PFSK-1 (cell line): ENCODE data around the gene NUDT19.

Experiments used
- FOXP2 ChIP-seq: optimal IDR thresholded peaks from 2 replicates; pipeline ENCODE3; 2011; ENCODE audit warnings: borderline replicate concordance, control low read depth, inconsistent platforms; ENCODE audit not compliant: insufficient read depth; ENCODE audit errors: extremely low read length, extremely low read depth
- POLR2AphosphoS5 ChIP-seq: IDR thresholded peaks from 2 replicates; pipeline ENCODE4 v1.6.1; 2012; ENCODE audit warnings: low read depth, mild to moderate bottlenecking, control low read depth, low read length, moderate library complexity
- SIN3A ChIP-seq: IDR thresholded peaks from 2 replicates; pipeline ENCODE4 v1.6.1; 2012; ENCODE audit warnings: mild to moderate bottlenecking, low read length, moderate library complexity, borderline replicate concordance; ENCODE audit not compliant: insufficient read depth
- TAF1 ChIP-seq: IDR thresholded peaks from 2 replicates; pipeline ENCODE4 v1.6.1; 2012; ENCODE audit warnings: low read length, control low read depth, borderline replicate concordance; ENCODE audit not compliant: insufficient read depth
- TF ChIP-seq, protein P1 (sequence below), 2 experiments: IDR thresholded peaks; 2 replicates each; pipeline versions ENCODE4 v1.6.1 to v1.8.0; 2011 to 2012; ENCODE audit warnings: low read depth in 2 of 2, low read length in 2 of 2, control low read depth in 1 of 2, inconsistent platforms in 1 of 2, mild to moderate bottlenecking in 1 of 2, moderate library complexity in 1 of 2; ENCODE audit not compliant: insufficient read depth in 1 of 2

DNA sequence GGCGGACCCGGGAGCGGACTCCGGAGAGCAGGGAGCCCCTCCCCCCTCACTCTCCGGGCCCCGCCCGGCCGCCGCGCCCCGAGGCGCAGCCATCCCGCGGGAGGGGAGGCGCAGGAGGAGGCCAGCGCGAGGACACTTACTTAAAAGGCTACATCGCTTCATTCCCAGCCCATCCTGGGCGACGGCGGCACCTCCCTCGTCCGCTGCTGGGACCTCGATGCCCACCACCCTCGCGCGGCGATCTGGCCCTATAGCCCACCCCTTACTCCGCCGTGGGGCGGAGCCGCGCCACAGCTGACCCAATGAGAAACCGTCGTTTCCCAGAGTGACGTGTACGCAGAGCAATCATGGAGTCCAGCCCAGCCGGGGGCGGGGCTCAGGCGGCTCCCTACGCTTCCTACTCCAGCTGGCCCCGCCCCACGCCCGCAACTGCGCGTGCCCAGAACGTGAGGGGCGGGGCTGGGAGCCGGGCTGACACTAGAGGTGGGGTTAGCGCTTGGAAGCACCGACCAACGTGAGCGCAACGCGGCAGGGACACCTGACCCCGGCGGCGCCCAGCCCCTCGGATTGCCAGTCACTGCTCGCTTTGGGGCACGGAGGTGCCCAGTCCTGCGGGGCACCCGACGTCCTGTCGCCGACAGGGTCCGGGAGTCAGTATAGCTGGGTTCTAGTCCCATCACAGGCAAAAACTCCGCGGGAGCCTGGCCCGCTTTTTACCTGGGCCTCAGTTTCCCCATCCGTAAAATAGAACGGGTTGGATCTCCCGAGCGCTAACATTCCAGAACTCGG lies 16.5 kb upstream of the NUDT19 start, which contains the start of gene ANKRD27:
- TF ChIP-seq, protein P1, sequence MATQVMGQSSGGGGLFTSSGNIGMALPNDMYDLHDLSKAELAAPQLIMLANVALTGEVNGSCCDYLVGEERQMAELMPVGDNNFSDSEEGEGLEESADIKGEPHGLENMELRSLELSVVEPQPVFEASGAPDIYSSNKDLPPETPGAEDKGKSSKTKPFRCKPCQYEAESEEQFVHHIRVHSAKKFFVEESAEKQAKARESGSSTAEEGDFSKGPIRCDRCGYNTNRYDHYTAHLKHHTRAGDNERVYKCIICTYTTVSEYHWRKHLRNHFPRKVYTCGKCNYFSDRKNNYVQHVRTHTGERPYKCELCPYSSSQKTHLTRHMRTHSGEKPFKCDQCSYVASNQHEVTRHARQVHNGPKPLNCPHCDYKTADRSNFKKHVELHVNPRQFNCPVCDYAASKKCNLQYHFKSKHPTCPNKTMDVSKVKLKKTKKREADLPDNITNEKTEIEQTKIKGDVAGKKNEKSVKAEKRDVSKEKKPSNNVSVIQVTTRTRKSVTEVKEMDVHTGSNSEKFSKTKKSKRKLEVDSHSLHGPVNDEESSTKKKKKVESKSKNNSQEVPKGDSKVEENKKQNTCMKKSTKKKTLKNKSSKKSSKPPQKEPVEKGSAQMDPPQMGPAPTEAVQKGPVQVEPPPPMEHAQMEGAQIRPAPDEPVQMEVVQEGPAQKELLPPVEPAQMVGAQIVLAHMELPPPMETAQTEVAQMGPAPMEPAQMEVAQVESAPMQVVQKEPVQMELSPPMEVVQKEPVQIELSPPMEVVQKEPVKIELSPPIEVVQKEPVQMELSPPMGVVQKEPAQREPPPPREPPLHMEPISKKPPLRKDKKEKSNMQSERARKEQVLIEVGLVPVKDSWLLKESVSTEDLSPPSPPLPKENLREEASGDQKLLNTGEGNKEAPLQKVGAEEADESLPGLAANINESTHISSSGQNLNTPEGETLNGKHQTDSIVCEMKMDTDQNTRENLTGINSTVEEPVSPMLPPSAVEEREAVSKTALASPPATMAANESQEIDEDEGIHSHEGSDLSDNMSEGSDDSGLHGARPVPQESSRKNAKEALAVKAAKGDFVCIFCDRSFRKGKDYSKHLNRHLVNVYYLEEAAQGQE (IDR thresholded peaks at IDR 0.05; ENCODE audit: insufficient read depth in 1 of 2, low read depth in 2 of 2, low read length in 2 of 2), result no peak
- TF ChIP-seq POLR2AphosphoS5 (no peak; the same call in 1 of the 2 replicates), SIN3A (no peak), TAF1 (peak; percentile 60; the same call in 1 of the 2 replicates), FOXP2 (peak; percentile 6)
